ENCODE measurements around the gene PNPLA1.

PNPLA1 gene

GRCh38 chr6:36273067-36273466 is 3.2 kb downstream of the PNPLA1 start:
- Histone ChIP-seq H3K27me3 (ENCODE audit: insufficient read depth, low read length) (no peaks in the 10 kb centered on the region; the same call in 1 of the 2 replicates), H3K9ac (ENCODE audit: low read depth, low read length) (no peak overlapping the region), H3K27ac (ENCODE audit: low read depth, low read length) (no peak overlapping the region), H3K36me3 (ENCODE audit: insufficient read depth, low read length) (no peaks in the 10 kb centered on the region), H3K9me3 (ENCODE audit: insufficient read depth, low read depth, low read length) (no peaks in the 10 kb centered on the region), H3K4me3 (ENCODE audit: low read length) (no peak overlapping the region), H3K4me1 (ENCODE audit: insufficient read depth, low read length) (no peaks in the 10 kb centered on the region)
- 94% methylated on average over 5 of the region's 5 CpGs for WGBS

- 86% methylated on average over 15 of the region's 15 CpGs for WGBS
- H3K27ac ChIP-seq (ENCODE audit: low read depth, low read length): no peak overlapping the region
- no peaks in the 10 kb centered on the region for H3K9me3 ChIP-seq (ENCODE audit: insufficient read depth, low read depth, low read length)
- H3K27me3 ChIP-seq (ENCODE audit: insufficient read depth, low read length): no peaks in the 10 kb centered on the region; the same call in 1 of the 2 replicates
- H3K9ac ChIP-seq (ENCODE audit: low read depth, low read length): no peak overlapping the region
- no peak overlapping the region for H3K4me3 ChIP-seq (ENCODE audit: low read length)
- no peaks in the 10 kb centered on the region for H3K4me1 ChIP-seq (ENCODE audit: insufficient read depth, low read length)
- no peaks in the 10 kb centered on the region for H3K36me3 ChIP-seq (ENCODE audit: insufficient read depth, low read length)
Observed at GRCh38 chr6:36273802-36274514, 4.1 kb downstream of the PNPLA1 start.

GRCh38 chr6:36276581-36277536 is 7.0 kb downstream of the PNPLA1 start:
- Histone ChIP-seq H3K9me3 (ENCODE audit: insufficient read depth, low read depth, low read length) (no peaks in the 10 kb centered on the region), H3K36me3 (ENCODE audit: insufficient read depth, low read length) (no peaks in the 10 kb centered on the region), H3K9ac (ENCODE audit: low read depth, low read length) (no peak overlapping the region), H3K4me3 (ENCODE audit: low read length) (no peak overlapping the region), H3K4me1 (ENCODE audit: insufficient read depth, low read length) (no peaks in the 10 kb centered on the region), H3K27me3 (ENCODE audit: insufficient read depth, low read length) (no peaks in the 10 kb centered on the region), H3K27ac (ENCODE audit: low read depth, low read length) (no peak overlapping the region)
- 88% methylated on average over 13 of the region's 13 CpGs for WGBS

GRCh38 chr6:36277946-36278470 is 8.1 kb downstream of the PNPLA1 start:
- 94% methylated on average over 2 of the region's 2 CpGs for WGBS
- Histone ChIP-seq H3K27ac (ENCODE audit: low read depth, low read length) (no peak overlapping the region), H3K27me3 (ENCODE audit: insufficient read depth, low read length) (no peaks in the 10 kb centered on the region), H3K4me1 (ENCODE audit: insufficient read depth, low read length) (no peaks in the 10 kb centered on the region), H3K9ac (ENCODE audit: low read depth, low read length) (no peak overlapping the region), H3K9me3 (ENCODE audit: insufficient read depth, low read depth, low read length) (no peaks in the 10 kb centered on the region), H3K36me3 (ENCODE audit: insufficient read depth, low read length) (no peaks in the 10 kb centered on the region), H3K4me3 (ENCODE audit: low read length) (no peak overlapping the region)

DNA sequence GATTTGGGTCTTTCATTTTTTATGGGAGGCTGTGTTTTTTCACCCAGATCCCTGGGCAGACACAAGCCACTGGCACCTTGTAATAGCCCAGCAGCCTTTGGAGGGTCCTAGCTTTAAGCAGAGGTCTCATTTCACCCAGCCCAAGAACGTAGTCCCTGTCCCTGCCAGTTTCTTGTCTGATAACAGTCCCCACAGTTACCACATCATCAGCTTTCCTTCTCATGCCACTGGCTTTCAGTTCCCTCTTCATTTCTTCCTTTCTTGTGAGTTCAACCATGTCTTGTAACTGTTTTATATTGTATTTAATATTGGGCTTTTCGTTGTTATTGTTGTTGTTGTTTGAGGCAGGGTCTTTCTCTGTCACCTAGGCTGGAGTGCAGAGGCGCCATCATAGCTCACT is 10.6 kb downstream of the PNPLA1 start:
- 83% methylated on average over 3 of the region's 3 CpGs for WGBS
- Histone ChIP-seq H3K9ac (ENCODE audit: low read depth, low read length) (no peak overlapping the region), H3K4me1 (ENCODE audit: insufficient read depth, low read length) (no peaks in the 10 kb centered on the region), H3K27me3 (ENCODE audit: insufficient read depth, low read length) (peaks cover 16% of the 10 kb centered on the region; the same call in 1 of the 2 replicates), H3K27ac (ENCODE audit: low read depth, low read length) (no peak overlapping the region), H3K4me3 (ENCODE audit: low read length) (no peak overlapping the region), H3K9me3 (ENCODE audit: insufficient read depth, low read depth, low read length) (no peaks in the 10 kb centered on the region), H3K36me3 (ENCODE audit: insufficient read depth, low read length) (no peaks in the 10 kb centered on the region)

- WGBS: 97% methylated on average over 4 of the region's 4 CpGs
Observed at GRCh38 chr6:36280983-36281382, 11.1 kb downstream of the PNPLA1 start.

GRCh38 chr6:36283608-36284007 is 13.7 kb downstream of the PNPLA1 start:
- H3K27ac ChIP-seq (ENCODE audit: low read depth, low read length): no peak overlapping the region
- H3K4me3 ChIP-seq (ENCODE audit: low read length): no peak overlapping the region
- H3K27me3 ChIP-seq (ENCODE audit: insufficient read depth, low read length): peaks cover 25% of the 10 kb centered on the region
- 87% methylated on average over 1 of the region's 1 CpG for WGBS
- no peaks in the 10 kb centered on the region for H3K36me3 ChIP-seq (ENCODE audit: insufficient read depth, low read length)
- no peaks in the 10 kb centered on the region for H3K9me3 ChIP-seq (ENCODE audit: insufficient read depth, low read depth, low read length)
- H3K9ac ChIP-seq (ENCODE audit: low read depth, low read length): no peak overlapping the region
- H3K4me1 ChIP-seq (ENCODE audit: insufficient read depth, low read length): no peaks in the 10 kb centered on the region

More at GRCh38 chr6:36280983-36281382, 11.1 kb downstream of the PNPLA1 start:
- Histone ChIP-seq H3K4me1 (ENCODE audit: insufficient read depth, low read length) (no peaks in the 10 kb centered on the region), H3K9me3 (ENCODE audit: insufficient read depth, low read depth, low read length) (no peaks in the 10 kb centered on the region), H3K4me3 (ENCODE audit: low read length) (no peak overlapping the region), H3K27me3 (ENCODE audit: insufficient read depth, low read length) (peaks cover 21% of the 10 kb centered on the region; the same call in 1 of the 2 replicates), H3K27ac (ENCODE audit: low read depth, low read length) (no peak overlapping the region), H3K9ac (ENCODE audit: low read depth, low read length) (no peak overlapping the region), H3K36me3 (ENCODE audit: insufficient read depth, low read length) (no peaks in the 10 kb centered on the region)

DNA sequence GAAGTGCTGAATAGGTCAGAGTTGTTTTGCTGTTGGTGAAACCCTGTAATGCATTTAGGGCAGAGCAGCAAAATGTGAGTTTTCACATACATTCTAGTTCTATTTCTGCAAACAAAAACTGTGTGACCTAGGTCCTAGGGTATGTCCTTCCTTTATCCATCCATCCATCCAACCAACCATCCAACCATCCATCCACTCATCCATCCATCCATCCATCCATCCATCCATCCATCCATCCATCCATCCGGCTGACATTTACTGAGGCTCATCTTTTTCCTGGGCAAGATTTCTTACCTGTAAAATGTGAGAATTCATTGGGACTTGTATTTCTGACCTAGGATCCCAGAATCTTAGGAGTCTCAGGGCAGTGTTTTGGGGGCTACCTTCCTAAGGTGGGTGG is 14.5 kb downstream of the PNPLA1 start:
- Histone ChIP-seq H3K9me3 (ENCODE audit: insufficient read depth, low read depth, low read length) (no peaks in the 10 kb centered on the region), H3K4me3 (ENCODE audit: low read length) (no peak overlapping the region), H3K27me3 (ENCODE audit: insufficient read depth, low read length) (peaks cover 25% of the 10 kb centered on the region), H3K4me1 (ENCODE audit: insufficient read depth, low read length) (no peaks in the 10 kb centered on the region), H3K27ac (ENCODE audit: low read depth, low read length) (no peak overlapping the region), H3K9ac (ENCODE audit: low read depth, low read length) (no peak overlapping the region), H3K36me3 (ENCODE audit: insufficient read depth, low read length) (no peaks in the 10 kb centered on the region)
- 93% methylated on average over 1 of the region's 1 CpG for WGBS

DNA sequence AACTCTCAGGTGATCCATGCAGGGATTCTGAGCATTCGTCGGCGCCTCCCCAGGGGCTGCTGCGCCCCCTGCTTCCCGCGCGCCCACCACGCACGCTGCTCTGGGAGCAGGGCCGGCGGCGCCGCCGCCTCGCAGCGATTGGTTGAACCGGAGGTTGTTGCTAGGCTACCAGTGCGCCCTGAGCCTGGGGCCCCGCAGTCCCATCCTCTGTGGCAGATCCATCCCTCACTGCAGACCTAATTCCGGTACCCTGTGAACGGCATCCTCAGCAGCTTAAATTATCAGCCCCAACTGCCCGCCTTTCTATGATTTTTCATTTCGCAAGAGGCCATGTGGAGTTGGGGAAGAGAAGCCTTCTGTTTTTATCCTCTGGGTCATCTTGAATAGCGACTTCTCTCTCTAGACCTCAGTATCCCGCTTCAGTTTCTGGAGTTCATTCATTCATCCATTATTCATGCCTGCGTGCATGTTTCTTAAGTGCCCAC is 15.4 kb downstream of the PNPLA1 start:
- no peaks in the 10 kb centered on the region for H3K9me3 ChIP-seq (ENCODE audit: insufficient read depth, low read depth, low read length)
- H3K36me3 ChIP-seq (ENCODE audit: insufficient read depth, low read length): no peaks in the 10 kb centered on the region
- WGBS: 25% methylated on average over 26 of the region's 26 CpGs
- no peak overlapping the region for H3K9ac ChIP-seq (ENCODE audit: low read depth, low read length)
- no peak overlapping the region for H3K27ac ChIP-seq (ENCODE audit: low read depth, low read length)
- no peaks in the 10 kb centered on the region for H3K4me1 ChIP-seq (ENCODE audit: insufficient read depth, low read length)
- peaks cover 25% of the 10 kb centered on the region for H3K27me3 ChIP-seq (ENCODE audit: insufficient read depth, low read length)
- H3K4me3 ChIP-seq (ENCODE audit: low read length): no peak overlapping the region

- 100% methylated on average over 1 of the region's 1 CpG for WGBS
- H3K9ac ChIP-seq (ENCODE audit: low read depth, low read length): no peak overlapping the region
- no peaks in the 10 kb centered on the region for H3K36me3 ChIP-seq (ENCODE audit: insufficient read depth, low read length)
- no peak overlapping the region for H3K4me3 ChIP-seq (ENCODE audit: low read length)
- H3K27ac ChIP-seq (ENCODE audit: low read depth, low read length): no peak overlapping the region
- H3K9me3 ChIP-seq (ENCODE audit: insufficient read depth, low read depth, low read length): no peaks in the 10 kb centered on the region
- H3K27me3 ChIP-seq (ENCODE audit: insufficient read depth, low read length): peaks cover 25% of the 10 kb centered on the region
- no peaks in the 10 kb centered on the region for H3K4me1 ChIP-seq (ENCODE audit: insufficient read depth, low read length)
Observed at GRCh38 chr6:36285797-36286196, 15.9 kb downstream of the PNPLA1 start.

DNA sequence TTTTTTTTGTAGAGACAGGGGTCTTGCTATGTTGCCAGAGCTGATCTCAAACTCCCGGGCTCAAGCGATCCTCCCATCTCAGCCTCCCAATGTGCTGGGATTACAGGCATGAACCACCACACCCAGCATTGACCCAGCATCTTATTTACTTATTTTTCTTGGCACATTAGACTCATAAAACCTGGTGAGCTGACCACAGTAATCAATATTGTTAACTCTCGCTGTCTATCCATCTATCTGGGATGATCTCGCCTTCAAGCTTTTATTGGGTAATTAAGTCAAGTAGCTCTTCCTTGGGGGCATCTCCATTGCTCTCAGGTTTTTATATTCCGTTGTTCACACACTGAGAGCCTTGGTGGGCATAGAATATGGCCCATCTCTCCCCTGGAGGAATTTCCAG is 17.0 kb downstream of the PNPLA1 start:
- Histone ChIP-seq H3K27ac (ENCODE audit: low read depth, low read length) (no peak overlapping the region), H3K27me3 (ENCODE audit: insufficient read depth, low read length) (peaks cover 25% of the 10 kb centered on the region), H3K36me3 (ENCODE audit: insufficient read depth, low read length) (no peaks in the 10 kb centered on the region), H3K4me3 (ENCODE audit: low read length) (no peak overlapping the region), H3K9ac (ENCODE audit: low read depth, low read length) (no peak overlapping the region), H3K9me3 (ENCODE audit: insufficient read depth, low read depth, low read length) (no peaks in the 10 kb centered on the region), H3K4me1 (ENCODE audit: insufficient read depth, low read length) (no peaks in the 10 kb centered on the region)
- WGBS: 80% methylated on average over 5 of the region's 5 CpGs
